Measurements from ENCODE around the gene CHST2.

DNA sequence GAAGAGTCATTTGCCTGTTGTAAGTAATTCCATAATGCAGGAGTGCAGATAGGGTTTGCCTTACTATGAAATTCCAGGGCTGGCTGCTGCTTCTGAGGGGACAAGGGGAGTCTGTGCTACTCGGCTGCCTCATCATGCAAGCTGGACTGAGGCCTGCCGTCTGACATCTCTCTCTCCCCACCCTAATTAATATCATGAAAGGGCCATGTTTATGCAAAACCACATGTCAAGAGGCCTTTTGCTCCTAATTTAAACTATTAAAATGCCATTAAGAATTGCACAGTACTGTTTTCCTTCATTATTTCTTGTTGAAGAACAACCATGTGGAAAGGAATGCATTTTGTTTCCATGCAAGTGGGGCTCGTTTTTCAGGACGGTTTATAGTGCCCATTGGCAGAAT is 26.3 kb downstream of the CHST2 start:
- no peak for TF ChIP-seq CTCF (conservative IDR thresholded peaks at IDR 0.05)
- TF ChIP-seq ZFX (IDR thresholded peaks at IDR 0.05) = no peak

Measured in C4-2B (cell line).